HCT116 (cell line): ENCODE results near the gene ZCCHC17.
"Not testable (repeated sequence)": the region's sequence is repeated elsewhere in the genome, so short reads cannot be mapped to it uniquely, and the experiment has no call there.

Source experiments
- CEBPB ChIP-seq: IDR thresholded peaks from 2 replicates; pipeline ENCODE4 v1.6.1; 2012; ENCODE audit warnings: low read depth
- CTCF ChIP-seq, 3 experiments: fragments of 200-600 bp in 1 of 3; sonication (generic) in 1 of 3; IDR thresholded peaks in 2 of 3; conservative IDR thresholded peaks in 1 of 3; 2 replicates each; pipeline ENCODE4 v1.5.1; 2012 to 2017; ENCODE audit warnings: low read depth in 2 of 3, low read length in 2 of 3, antibody characterized with exemption in 1 of 3, borderline replicate concordance in 1 of 3, control low read depth in 1 of 3, mild to moderate bottlenecking in 1 of 3, mixed read lengths in 1 of 3, mixed run types in 1 of 3, moderate library complexity in 1 of 3; ENCODE audit not compliant: insufficient read depth in 1 of 3
- FOSL1 ChIP-seq: IDR thresholded peaks from 2 replicates; pipeline ENCODE4 v1.6.1; 2012; ENCODE audit warnings: low read depth
- MAX ChIP-seq: IDR thresholded peaks from 2 replicates; pipeline ENCODE4 v1.6.1; 2012
- POLR2A ChIP-seq: IDR thresholded peaks from 2 replicates; pipeline ENCODE4 v1.7.0; 2011; ENCODE audit warnings: borderline replicate concordance; ENCODE audit not compliant: insufficient read depth, insufficient read length; ENCODE audit errors: extremely low read depth
- POLR2AphosphoS5 ChIP-seq: IDR thresholded peaks from 2 replicates; pipeline ENCODE4 v1.6.1; 2011; ENCODE audit warnings: mild to moderate bottlenecking, low read depth, low read length, moderate library complexity
- REST ChIP-seq: IDR thresholded peaks from 2 replicates; pipeline ENCODE4 v1.6.1; 2012; ENCODE audit warnings: low read depth
- SIN3A ChIP-seq: IDR thresholded peaks from 2 replicates; pipeline ENCODE4 v1.6.1; 2012; ENCODE audit warnings: low read depth
- SRF ChIP-seq: IDR thresholded peaks from 2 replicates; pipeline ENCODE4 v1.6.1; 2012; ENCODE audit warnings: low read depth
- YY1 ChIP-seq: IDR thresholded peaks from 2 replicates; pipeline ENCODE4 v1.6.1; 2011; ENCODE audit warnings: low read length, low read depth, moderate library complexity, mild to moderate bottlenecking; ENCODE audit not compliant: insufficient replicate concordance; ENCODE audit errors: extremely low read depth
- TF ChIP-seq, protein P1 (sequence below): IDR thresholded peaks from 2 replicates; pipeline ENCODE4 v1.6.1; 2012

GRCh38 chr1:31287791-31288190 lies 9.0 kb upstream of the ZCCHC17 start:
- not testable (repeated sequence) for TF ChIP-seq CEBPB; CTCF (IDR thresholded peaks at IDR 0.05 in 2 of 3, conservative IDR thresholded peaks at IDR 0.05 in 1 of 3; ENCODE audit: borderline replicate concordance in 1 of 3, insufficient read depth in 1 of 3, low read depth in 2 of 3, low read length in 2 of 3); REST; SRF; POLR2A; FOSL1; POLR2AphosphoS5; MAX; SIN3A; YY1
- TF ChIP-seq, protein P1, sequence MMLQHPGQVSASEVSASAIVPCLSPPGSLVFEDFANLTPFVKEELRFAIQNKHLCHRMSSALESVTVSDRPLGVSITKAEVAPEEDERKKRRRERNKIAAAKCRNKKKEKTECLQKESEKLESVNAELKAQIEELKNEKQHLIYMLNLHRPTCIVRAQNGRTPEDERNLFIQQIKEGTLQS, result not testable (repeated sequence)
